ENCODE data around the gene PDS5B. TPM values are rescaled to one million over a fixed set of nuclear protein-coding genes. Genes with fewer than 3 reads are reported as not detected.
A peak's percentile ranks its signal among the peaks of the same experiment; 100 is the strongest.

Gene PDS5B
- total and polyA plus RNA-seq, 10 donors, result 4.5 to 65.9 (median 50.9) TPM

GRCh38 chr13:32650705-32651311, 64.6 kb downstream of the PDS5B start:
- no peaks in the 10 kb centered on the region for H3K27me3 ChIP-seq (replicated peaks in 1 of 7)
- no peak overlapping the region for H3K4me3 ChIP-seq
- no peak for DNase-seq
- H3K4me1 ChIP-seq, result peaks cover 12 to 59% (median 36%) of the 10 kb centered on the region in 6 donors
- H3K36me3 ChIP-seq, result peaks cover 0 to 28% (median 0%) of the 10 kb centered on the region in 6 donors
- 20 to 30% (median 26%) methylated on average over 3 of the region's 3 CpGs for WGBS, 5 donors
- intact Hi-C loops (cut with DNase I; ENCODE audit: low total_unique reads), result no loop called here
- TF ChIP-seq POLR2AphosphoS5 (IDR thresholded peaks at IDR 0.05), result no peak
- peak; percentile 42 to 75 (median 68) for TF ChIP-seq CTCF (IDR thresholded peaks at IDR 0.05 in 8 of 11, conservative IDR thresholded peaks at IDR 0.05 in 3 of 11)
- peak overlapping the region in 1 of 8 donors; percentile 4 for H3K27ac ChIP-seq
- peaks cover 0 to 8% (median under 1%) of the 10 kb centered on the region in 8 donors for H3K9me3 ChIP-seq

- Histone ChIP-seq H3K9me3 (peaks cover 0 to 27% (median 10%) of the 10 kb centered on the region in 8 donors), H3K36me3 (peaks cover 0 to 45% (median 7%) of the 10 kb centered on the region in 6 donors), H3K27me3 (replicated peaks in 1 of 7) (no peaks in the 10 kb centered on the region), H3K27ac (no peak overlapping the region), H3K4me3 (no peak overlapping the region), H3K4me1 (peaks cover 0 to 10% (median 2%) of the 10 kb centered on the region in 6 donors)
- TF ChIP-seq CTCF (IDR thresholded peaks at IDR 0.05 in 8 of 11, conservative IDR thresholded peaks at IDR 0.05 in 3 of 11) (no peak), POLR2A (IDR thresholded peaks at IDR 0.05) (no peak), POLR2AphosphoS5 (IDR thresholded peaks at IDR 0.05) (no peak)
- 95 to 98% (median 96%) methylated on average over 3 of the region's 3 CpGs for WGBS, 5 donors
- DNase-seq, result no peak
- intact Hi-C loops (cut with DNase I; ENCODE audit: low total_unique reads), result no loop called here
Observed at GRCh38 chr13:32657309-32657708, 71.1 kb downstream of the PDS5B start.

GRCh38 chr13:32659736-32660135, 73.5 kb downstream of the PDS5B start:
- peaks cover 0 to 10% (median 2%) of the 10 kb centered on the region in 6 donors for H3K4me1 ChIP-seq
- H3K27ac ChIP-seq, result no peak overlapping the region
- H3K4me3 ChIP-seq, result no peak overlapping the region
- intact Hi-C loops (cut with DNase I; ENCODE audit: low total_unique reads), result no loop called here
- H3K27me3 ChIP-seq (replicated peaks in 1 of 7), result no peaks in the 10 kb centered on the region
- TF ChIP-seq POLR2A (IDR thresholded peaks at IDR 0.05) (no peak), POLR2AphosphoS5 (IDR thresholded peaks at IDR 0.05) (no peak), CTCF (IDR thresholded peaks at IDR 0.05 in 8 of 11, conservative IDR thresholded peaks at IDR 0.05 in 3 of 11) (no peak)
- WGBS, 5 donors, result 86 to 96% (median 94%) methylated on average over 1 of the region's 1 CpG
- peaks cover 0 to 25% (median 10%) of the 10 kb centered on the region in 8 donors for H3K9me3 ChIP-seq
- peaks cover 0 to 35% (median 7%) of the 10 kb centered on the region in 6 donors for H3K36me3 ChIP-seq
- no peak for DNase-seq

GRCh38 chr13:32660227-32660626, 74.0 kb downstream of the PDS5B start:
- no peak for DNase-seq
- TF ChIP-seq POLR2A (IDR thresholded peaks at IDR 0.05) (no peak), POLR2AphosphoS5 (IDR thresholded peaks at IDR 0.05) (no peak), CTCF (IDR thresholded peaks at IDR 0.05 in 8 of 11, conservative IDR thresholded peaks at IDR 0.05 in 3 of 11) (no peak)

More at GRCh38 chr13:32660227-32660626, 74.0 kb downstream of the PDS5B start:
- H3K27me3 ChIP-seq (replicated peaks in 1 of 7), result no peaks in the 10 kb centered on the region
- intact Hi-C loops (cut with DNase I; ENCODE audit: low total_unique reads), result no loop called here
- peak overlapping the region in 2 of 8 donors; percentile 4 to 14 for H3K27ac ChIP-seq
- WGBS, 5 donors, result 79 to 100% (median 83%) methylated on average over 2 of the region's 2 CpGs
- no peak overlapping the region for H3K4me3 ChIP-seq
- peaks cover 0 to 23% (median 10%) of the 10 kb centered on the region in 8 donors for H3K9me3 ChIP-seq
- peaks cover 0 to 10% (median 2%) of the 10 kb centered on the region in 6 donors for H3K4me1 ChIP-seq
- peaks cover 0 to 39% (median 7%) of the 10 kb centered on the region in 6 donors for H3K36me3 ChIP-seq

Measured in spleen (tissue), 11 donors.